Measurements from ENCODE around the gene LGALSL.
A peak's percentile ranks its signal among the peaks of the same experiment; 100 is the strongest.

LGALSL gene

DNA sequence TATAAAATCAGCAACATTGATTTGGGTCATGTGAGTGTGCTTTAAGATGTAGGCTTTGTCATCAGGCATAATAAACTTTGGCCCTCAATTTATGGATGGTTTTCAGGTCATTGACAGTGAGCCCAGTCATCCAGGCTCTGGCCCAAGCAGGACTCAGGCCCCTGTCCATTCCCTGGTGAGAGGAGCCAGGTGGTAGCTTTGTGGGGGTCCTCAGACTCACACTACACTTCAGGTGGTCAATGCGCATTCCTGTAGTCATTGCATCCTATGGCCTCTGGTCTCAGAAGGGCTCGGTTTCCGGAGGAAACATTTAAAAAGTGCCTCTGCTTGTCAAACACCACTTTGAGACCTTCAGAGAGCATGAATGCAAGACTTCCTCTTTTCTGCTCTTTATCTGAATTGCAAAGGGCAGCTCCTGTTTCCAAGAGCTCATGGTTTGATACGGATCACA is 20.2 kb downstream of the LGALSL start:
- no peak for DNase-seq

DNA sequence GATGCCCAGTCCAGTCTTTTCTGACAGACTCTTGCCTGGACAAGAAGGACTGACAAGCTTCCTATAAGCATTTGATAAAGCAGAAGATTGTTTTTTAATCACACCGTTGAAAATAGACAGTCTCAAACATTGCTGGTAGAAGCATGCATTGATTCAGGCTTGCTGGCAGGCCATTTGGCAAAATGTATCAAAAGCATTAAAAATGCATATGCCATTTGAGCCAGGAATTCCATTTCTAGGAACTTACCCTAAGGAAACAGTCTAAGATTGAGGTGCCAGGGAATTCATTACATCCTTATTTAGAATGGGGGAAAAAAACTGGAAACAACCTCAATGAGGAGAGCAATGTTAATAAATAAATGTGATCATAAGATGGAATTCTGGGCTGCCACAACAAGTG is 20.7 kb downstream of the LGALSL start:
- DNase-seq, result no peak

DNA sequence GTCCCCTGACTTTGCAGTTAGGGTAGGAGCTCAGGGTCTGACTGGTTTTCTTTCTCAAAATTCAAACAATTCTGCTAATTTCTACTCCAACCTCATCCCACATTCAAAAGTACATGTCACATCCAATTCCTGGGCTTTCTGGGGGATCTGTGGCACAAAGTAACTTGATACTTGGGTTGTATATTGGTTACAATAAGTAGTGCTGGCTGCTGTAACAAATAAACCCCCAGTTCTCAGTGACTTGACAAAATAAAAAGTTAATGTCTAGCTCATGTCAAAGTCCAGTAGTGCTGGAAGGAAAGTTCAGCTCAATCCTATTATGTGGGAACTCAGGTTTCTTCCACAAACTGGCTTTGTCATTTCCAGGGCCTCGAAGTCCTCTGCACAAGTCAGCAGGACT is 23.1 kb downstream of the LGALSL start:
- no peak for DNase-seq

DNA sequence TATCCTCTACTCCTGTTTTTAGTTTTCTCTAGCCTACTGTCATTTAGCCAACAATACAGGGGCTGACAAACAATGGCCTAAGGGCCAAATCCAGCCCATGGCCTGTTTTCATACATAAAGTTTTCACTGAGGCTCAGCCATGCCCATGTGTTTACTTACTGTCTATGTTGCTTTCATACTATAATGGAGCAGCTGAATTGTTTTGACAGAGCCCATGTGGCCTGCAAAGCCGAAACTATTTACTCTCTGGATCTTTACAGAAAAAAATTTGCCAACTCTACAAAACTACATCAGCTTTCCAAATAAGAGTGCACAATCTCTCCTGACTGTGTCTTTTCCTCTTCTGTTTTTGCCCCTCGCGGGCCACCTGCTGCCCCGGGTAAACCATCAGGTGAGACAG is 24.0 kb downstream of the LGALSL start:
- DNase-seq, result no peak

DNA sequence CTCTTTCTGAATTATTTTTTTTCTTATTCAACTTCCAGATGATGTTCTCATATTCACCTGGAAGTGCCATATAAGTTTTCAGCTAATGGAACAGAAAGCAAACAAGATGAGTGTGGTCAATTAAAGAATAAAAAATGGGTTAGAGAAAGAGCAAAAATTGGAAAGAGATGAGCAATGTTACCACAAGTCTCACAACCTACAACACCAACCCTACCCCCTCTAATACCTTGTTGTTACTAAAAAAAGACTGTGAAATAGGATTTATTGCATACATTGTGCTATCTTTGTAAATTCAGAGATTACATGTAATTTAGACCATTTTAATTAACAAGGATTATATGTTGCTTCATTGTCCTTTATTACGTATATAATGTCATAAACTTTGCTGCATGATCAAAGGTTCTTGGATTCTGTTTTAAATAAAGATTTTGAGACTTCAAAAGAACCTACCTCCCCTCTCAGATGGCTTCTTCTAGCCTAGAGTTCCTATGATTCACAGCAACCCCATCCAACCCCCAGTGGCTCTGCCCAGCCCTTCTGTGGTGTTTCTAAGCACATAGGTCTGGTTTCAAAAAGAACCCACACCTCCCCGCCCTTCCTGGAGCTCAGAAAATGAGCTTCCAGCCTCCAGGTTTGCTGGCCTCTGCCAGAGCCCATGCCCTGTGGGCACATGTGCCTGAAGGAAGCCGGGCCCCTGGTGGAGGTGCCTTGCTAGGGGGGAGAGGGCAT is 24.7 kb downstream of the LGALSL start:
- DNase-seq, result no peak

DNA sequence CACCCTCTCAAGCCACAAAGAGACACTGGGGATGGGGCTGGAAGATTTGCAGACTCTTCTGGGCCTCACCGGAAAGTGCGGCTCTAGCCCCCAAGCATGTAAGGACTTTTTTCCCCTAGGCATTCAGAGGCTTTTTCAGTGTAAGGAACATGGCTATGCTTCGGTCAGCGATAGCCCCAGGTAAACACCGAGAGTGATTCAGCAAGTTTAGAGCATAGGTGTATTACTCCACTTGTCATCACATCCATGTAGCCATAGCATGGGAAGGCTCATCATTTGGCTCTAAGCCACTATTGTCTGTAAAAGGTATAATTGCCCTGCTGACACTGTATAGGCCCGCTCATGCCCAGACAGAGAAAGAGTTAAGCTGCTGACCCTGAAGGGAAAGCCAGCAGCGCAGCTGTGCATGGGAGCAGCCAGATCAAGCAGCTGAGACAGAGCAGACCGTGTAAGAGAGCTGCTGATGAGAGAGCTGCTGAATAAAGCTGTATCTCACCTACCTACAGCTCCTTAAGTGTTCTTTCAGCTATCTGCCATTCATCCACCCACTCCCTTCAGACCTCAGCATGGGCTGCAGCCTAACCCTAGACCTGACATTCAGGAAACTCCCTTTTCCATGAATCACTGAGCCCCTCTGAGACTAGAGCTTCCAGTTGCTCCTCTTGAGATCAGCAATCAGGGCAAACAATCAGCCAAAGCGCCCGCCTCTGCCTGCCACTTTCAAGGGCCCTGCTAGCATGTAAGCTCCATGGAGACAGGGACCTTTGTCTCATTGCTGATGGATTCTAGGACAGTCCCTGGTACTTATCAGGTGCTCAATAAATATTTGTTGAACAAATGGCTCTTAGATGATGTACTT is 25.5 kb downstream of the LGALSL start:
- DNase-seq, result no peak

DNA sequence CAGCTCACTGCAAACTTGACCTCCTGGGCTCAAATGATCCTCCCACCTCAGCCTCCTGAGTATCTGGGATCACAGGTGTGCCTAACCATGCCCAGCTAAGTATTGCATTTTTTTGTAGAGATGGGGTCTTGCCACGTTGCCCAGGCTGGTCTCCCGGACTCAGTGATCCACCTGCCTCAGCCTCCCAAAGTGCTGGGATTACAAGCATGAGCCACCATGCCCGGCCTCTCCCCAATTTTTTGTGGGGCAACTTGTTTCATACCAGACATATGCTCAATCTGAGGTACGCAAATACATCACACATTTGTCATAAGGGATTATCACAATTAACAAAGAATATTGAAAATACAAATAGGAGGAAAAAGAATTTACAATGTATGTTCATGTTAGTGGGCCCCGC is 27.7 kb downstream of the LGALSL start:
- no peak for DNase-seq

DNA sequence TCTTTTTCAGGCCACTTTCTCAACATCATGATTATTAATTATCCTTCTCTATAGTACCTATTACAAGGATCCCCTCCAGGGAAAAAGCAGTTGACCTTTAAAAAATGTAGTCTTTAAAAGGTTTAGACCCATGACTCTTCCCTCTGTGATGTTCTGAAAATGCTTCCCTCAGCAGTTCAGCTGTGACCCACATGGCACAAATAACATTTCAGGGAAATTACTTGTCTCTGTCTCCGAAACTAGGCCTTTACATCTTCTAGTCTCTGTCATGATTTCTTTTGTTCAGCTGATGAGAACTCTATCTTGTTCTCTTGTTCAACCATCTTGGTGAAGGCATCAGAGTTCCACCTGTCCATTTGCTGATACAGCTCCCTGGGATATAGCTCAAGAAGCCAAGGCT is 28.3 kb downstream of the LGALSL start:
- no peak for DNase-seq

DNA sequence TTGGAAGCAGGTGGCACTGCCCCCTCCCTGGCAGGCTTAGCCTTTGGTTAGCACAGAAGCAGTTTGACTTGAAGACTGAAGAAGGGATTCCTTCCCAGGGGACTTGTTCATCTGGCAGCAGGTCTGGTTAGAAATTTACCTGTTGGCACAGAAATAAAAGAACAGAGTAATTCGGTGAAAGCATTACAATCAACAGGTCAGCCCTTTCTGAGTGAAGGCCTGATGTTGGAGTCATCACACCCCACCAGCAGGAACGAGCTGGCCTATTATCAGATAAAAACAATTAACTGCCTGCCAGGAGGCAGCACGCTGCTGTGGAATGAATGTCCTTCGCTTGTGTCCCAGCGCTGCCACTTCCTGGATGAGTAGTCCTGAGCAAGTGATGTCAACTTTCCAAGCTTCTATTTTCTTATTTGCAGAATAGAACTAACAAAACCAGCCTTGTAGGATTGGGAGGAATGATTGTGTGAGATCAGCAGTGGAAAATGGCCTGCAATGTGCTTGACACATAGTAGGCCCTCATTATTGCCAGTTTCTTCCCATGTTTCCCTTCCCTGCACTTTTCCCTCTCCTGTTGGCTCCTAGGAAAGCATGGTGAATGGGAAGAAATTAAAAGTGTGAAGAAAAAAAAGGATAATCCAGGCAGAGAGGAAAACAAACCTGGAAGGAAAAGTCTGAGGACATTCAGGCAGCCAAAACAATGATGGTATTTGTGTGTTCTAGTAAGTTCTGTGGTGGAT is 29.0 kb downstream of the LGALSL start:
- DNase-seq, result no peak

DNA sequence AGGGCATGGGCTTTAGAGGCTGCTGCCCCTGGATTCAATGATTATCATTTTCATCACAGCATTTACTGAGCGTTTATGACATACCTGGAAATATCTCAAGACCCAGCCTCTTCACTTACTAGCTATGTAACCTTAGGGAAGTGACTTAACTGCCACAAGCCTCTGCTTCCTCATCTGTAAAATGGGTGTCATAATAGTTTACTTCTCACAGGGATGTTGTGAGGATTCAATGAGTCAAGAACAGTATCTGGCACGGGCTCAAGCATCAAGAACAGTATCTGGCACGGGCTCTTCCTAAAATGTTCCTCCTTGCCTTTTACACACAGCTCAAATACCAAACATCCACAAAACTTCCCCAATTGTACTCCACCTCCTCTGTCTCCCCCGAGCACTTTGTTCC is 31.4 kb downstream of the LGALSL start:
- DNase-seq, result no peak

DNA sequence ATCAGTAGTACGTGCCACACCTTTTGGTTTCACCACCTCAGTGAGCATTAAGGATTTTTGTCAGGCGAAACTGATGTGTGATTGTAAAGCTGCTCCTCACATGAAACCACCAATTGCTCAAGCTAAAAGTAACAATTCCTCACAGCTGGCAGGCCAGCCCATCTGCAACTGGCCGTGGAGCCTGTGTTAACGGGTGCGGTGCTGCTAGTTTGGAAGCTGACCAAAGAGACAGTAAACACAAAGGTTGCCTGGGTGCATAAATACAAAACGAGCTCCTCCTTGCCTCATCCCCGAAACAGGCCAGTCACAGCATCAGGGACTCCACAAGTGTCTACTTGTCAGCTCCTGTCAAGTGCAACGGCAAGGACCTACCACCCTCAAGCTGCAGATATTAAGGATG is 32.0 kb downstream of the LGALSL start:
- no peak for DNase-seq

DNA sequence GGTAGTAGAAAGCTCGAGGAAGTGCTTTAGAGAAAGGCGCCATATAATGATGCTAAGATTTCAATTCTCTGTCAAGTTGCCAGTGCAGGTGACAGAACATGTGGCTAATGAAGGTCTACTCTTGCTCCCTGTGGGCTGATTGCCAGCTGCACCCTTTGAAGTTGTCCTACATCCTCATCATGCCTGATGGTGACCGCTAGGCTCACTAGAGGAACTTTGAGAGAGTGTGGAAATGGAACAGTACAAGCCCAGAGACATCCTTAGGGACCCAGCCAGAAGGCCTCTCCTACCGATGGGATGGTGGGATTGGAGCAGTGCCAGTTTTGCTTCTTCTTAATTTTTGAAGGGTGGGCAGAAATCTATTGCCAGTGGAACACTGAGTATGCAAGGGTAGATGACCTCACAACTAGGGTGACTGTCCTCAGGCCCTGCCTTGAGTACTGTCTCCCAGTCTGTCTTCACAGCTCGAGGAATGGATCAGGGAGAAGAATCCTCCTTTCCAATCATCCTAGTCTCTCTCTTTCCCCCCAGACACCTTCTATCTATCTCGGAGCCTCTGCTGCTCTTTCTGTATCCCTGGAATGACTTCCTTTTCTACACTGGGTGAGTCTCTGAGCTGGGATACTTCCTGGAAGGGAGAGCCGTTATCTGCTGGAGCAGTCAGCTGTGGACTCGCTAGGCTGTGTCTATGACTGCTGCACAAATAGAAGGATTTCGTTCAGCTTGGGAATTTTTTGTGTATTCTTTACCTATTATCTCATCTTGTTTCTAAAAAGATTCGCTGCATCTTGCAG is 33.5 kb downstream of the LGALSL start:
- DNase-seq, result no peak

DNA sequence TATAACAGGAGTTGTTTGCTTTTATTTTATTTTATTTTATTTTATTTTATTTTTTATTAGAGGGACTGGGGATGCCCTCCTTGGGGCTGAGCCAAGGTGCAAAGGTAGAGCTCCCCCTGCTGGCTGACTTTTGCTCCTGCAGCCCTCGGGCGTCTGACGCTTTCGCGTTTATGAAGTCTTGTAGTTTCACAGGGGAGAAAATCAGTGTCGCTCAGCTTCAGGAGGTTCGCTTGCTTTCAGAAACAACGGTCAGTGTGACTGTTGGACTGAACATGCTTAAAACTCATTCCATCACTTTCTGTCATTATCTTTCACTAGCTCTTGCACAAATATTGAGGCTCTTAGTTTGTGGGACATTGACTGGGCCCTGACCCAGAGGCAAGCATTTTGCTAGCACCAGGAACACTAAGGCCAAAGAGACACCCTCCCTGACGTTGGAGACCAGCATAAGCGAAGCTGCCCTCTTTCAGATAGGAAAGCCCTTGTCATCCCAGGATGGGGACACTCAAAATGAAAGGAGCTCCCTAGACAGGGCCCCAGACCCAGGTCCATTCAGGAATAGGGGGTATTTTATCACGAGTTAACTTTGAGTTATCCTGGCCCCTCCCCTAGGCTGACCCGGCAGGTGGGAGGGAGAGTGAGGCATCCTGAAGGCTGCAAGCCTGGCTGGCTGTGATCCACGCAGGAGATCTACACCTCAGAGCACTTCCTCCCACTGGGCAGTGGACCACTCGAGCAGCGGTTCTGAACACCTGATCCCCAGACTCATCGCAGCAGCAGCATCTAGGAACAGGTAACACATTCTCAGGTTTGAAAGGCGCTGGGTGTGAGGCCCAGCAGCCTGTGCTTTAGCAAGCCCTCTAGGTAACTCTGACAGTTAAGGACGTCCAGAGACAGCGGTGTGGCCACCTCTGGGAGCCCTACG is 34.4 kb downstream of the LGALSL start:
- DNase-seq, result peak; percentile 62

DNA sequence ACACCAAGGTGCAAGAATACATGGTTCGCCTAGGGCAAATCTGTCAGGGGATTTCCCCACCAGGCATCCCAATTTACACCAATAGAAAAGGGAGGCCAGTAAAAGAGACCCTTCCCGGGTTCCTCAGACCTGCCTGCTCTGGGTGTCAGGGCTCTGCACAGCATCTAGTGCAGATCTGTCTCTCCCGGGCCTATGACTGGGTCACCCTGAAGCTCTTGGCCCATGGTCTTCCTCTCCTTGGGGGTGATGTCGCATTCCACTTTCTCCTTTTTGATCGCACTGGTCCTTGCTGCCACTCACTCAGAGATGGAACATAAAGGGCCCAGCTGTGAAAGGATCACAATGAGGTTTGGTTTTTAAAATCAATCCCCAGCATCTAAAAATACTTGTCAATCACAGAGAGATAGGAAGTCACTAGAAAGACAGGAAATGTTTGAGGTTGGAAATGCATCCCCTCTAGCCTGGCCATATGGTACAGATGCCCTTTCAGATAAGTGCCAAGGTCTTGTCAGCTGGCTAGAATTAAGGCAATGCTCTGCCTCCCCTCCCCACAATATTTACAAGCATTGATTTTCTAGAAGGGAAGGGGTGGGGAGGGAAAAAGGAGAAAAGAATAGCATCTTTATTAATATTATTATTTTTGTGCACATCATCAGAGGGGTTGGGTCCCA is 35.3 kb downstream of the LGALSL start:
- no peak for DNase-seq

DNA sequence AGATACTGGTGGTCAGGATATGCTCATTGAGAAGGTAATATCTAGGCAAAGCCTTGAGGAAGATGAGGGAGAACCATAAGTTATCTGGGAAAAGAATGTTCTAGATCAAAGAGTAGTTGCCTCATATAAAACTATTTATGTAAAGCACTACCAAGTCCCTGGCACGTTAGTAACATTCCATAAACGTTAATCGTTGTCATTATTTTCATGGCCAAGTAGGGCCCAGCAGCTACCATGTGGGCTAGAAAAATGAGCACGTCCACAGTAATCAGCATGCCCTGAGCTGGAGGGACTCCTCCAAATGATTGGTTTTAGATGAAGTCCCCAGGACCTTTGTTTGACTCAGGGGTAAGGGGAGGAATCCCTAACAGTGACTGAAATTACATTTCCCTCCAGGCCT is 37.5 kb downstream of the LGALSL start:
- DNase-seq, result no peak

DNA sequence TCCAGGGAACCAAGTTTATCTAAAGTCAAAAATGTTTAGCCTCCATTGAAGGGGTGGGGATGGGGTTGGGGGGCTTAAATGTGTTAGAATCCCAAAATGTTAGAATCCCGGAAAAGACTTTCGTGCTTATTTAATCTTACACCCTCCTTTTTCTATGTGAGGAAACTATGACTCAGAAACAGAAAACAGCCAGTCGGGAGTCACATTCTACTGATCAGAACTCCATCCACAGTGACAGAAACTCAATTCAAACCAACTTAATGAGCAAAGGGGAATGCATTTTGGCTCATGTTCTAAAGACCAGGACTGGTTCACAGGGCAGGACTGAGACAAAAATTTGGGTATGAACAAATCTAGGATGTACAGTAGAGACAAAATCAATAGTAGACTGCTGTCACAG is 38.3 kb downstream of the LGALSL start:
- DNase-seq, result no peak

DNA sequence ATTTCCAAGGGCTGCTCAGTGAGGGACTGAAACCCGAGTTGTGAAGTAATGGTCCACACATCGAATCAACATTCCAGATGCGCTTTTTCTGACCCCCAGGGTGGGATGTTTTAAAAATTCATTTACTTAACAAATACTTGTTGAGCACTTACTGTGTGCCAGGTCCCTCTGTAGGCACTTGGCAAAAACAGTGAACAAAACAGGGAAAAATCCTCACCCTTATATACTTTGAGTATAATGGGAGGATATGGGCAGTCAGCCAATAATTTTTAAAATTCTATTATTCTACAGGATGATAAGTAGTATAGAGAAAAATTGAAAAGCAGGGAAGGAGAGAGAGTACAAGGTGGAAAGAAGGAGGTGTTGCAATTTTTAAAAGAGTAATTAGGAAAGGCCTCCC is 38.9 kb downstream of the LGALSL start:
- DNase-seq, result no peak

DNA sequence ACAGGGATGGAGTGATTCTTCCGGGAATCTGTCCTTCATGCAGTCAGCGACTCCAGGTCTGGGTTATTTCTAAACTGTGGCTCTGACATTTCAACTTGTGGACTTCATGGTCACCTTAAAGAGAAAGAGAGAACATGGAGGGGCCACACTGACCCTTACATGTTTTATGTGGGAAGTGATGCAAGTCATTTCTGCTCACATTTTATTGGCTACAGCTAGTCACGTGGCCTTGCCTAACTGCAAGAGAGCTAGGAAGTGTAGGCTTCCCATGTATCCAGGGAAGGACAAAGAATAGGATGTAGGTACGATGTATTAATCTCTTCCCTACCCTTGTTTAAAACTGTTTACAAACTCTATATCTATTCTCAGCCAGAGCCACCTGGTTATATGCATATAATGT is 39.8 kb downstream of the LGALSL start:
- DNase-seq, result no peak

DNA sequence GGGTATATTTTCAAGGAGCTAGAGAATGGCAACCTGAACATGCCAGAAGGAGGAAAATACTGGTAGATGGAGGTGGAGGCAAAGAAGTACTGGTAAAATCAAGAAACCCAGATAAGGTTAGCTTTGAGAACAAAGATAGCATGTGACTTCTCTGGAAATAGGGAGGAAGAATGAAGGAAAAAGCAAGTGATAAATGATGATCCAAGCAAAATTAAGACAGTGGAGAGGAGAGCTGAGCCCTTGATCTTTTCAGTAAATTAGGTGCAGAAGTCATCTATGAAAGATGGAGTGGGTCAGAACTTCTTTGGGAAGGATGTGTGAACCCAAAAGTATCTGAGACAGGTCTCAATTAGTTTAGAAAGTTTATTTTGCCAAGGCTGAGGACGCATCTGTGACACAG is 44.5 kb downstream of the LGALSL start:
- no peak for DNase-seq

DNA sequence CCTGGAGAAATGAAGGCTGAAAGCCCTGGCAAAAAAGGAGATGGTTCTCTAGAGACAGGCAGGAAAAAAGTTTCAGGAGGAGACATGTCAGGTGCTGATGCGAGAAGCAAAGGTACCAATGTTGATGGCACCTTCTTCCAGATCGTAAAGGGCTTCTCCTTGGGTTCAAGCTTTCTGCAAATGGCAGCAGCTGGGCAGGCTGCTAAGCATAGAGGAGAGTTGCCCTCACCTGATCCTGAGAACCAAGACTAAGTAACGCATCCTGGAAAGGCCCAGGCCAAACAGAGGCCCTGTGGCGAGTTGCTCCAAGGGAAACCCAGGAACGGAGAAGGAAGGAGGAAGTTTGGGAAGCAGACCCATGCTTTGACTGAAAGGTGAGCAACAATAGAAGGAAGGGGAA is 46.6 kb downstream of the LGALSL start:
- no peak for DNase-seq

DNA sequence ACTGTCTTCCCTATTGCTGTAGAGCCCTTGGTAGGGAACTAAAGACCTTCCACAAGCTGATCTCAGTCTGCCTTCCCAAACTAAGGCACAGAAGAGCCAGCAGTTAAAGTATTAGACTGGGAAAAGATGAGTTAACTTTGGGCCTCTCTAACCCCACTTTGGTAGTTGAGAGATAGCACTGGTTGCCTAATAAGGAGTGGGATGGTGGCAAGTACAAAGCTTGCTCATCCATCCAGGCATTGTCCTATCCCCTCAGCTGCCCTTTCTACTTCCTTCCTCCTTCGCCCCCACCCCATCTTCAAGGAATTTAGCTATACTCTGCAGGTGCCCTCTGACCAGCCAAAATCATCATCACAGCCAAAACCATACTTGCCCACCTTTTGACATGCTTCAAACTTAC is 48.0 kb downstream of the LGALSL start:
- no peak for DNase-seq

Data from CD4-positive, alpha-beta T cell treated with Interleukin-15 for 1 hour (primary cell).